ENCODE measurements around the gene NPB. TPM values are rescaled to one million over a fixed set of nuclear protein-coding genes. Genes with fewer than 3 reads are reported as not detected.
A peak's percentile ranks its signal among the peaks of the same experiment; 100 is the strongest.

The NPB gene
- total and polyA plus RNA-seq, 4 donors: 0.58 to 2.4 (median 1.0) TPM; not detected in 1

- ATAC-seq (ENCODE audit: low FRiP score): no peak
- intact Hi-C loops (cut with DNase I): no loop called here
- WGBS, 2 donors: 83 to 93% methylated on average over 14 to 15 of the region's 15 CpGs
- H3K9me3 ChIP-seq (ENCODE audit: control insufficient read depth, low read length): no peaks in the 10 kb centered on the region
- H3K4me1 ChIP-seq (ENCODE audit: control insufficient read depth in 1 of 2, insufficient read depth in 2 of 2, low read length in 2 of 2): no peaks in the 10 kb centered on the region
- no peak overlapping the region for H3K4me3 ChIP-seq (ENCODE audit: low read length in 2 of 2)
- H3K27me3 ChIP-seq (ENCODE audit: control insufficient read depth in 1 of 2, insufficient read depth in 2 of 2, low read length in 1 of 2): no peaks in the 10 kb centered on the region
- no peak for DNase-seq
- H3K27ac ChIP-seq (ENCODE audit: low read depth in 1 of 2, low read length in 2 of 2): no peak overlapping the region
- peaks cover 0 to 3% of the 10 kb centered on the region in 2 donors for H3K36me3 ChIP-seq (ENCODE audit: control insufficient read depth in 1 of 2, insufficient read depth in 2 of 2, low read length in 1 of 2)
Observed at GRCh38 chr17:81918832-81919545, 17.0 kb downstream of the NPB start.

- peaks cover 0 to 3% of the 10 kb centered on the region in 2 donors for H3K36me3 ChIP-seq (ENCODE audit: control insufficient read depth in 1 of 2, insufficient read depth in 2 of 2, low read length in 1 of 2)
- WGBS, 2 donors: 87 to 88% methylated on average over 32 to 33 of the region's 33 CpGs
- H3K4me1 ChIP-seq (ENCODE audit: control insufficient read depth in 1 of 2, insufficient read depth in 2 of 2, low read length in 2 of 2): no peaks in the 10 kb centered on the region
- H3K27me3 ChIP-seq (ENCODE audit: control insufficient read depth in 1 of 2, insufficient read depth in 2 of 2, low read length in 1 of 2): no peaks in the 10 kb centered on the region
- no peak for DNase-seq
- no peak overlapping the region for H3K27ac ChIP-seq (ENCODE audit: low read depth in 1 of 2, low read length in 2 of 2)
- intact Hi-C loops (cut with DNase I): no loop called here
- no peak for ATAC-seq (ENCODE audit: low FRiP score)
- no peak overlapping the region for H3K4me3 ChIP-seq (ENCODE audit: low read length in 2 of 2)
- no peaks in the 10 kb centered on the region for H3K9me3 ChIP-seq (ENCODE audit: control insufficient read depth, low read length)
Observed at GRCh38 chr17:81920612-81921536, 18.8 kb downstream of the NPB start.

GRCh38 chr17:81921537-81921862 is 19.5 kb downstream of the NPB start:
- WGBS, 2 donors: 87 to 90% methylated on average over 3 of the region's 3 CpGs
- no peaks in the 10 kb centered on the region for H3K27me3 ChIP-seq (ENCODE audit: control insufficient read depth in 1 of 2, insufficient read depth in 2 of 2, low read length in 1 of 2)

GRCh38 chr17:81921996-81922565 is 20.0 kb downstream of the NPB start:
- Histone ChIP-seq H3K36me3 (ENCODE audit: control insufficient read depth in 1 of 2, insufficient read depth in 2 of 2, low read length in 1 of 2) (peaks cover 0 to 3% of the 10 kb centered on the region in 2 donors), H3K4me3 (ENCODE audit: low read length in 2 of 2) (no peak overlapping the region), H3K27me3 (ENCODE audit: control insufficient read depth in 1 of 2, insufficient read depth in 2 of 2, low read length in 1 of 2) (no peaks in the 10 kb centered on the region), H3K9me3 (ENCODE audit: control insufficient read depth, low read length) (no peaks in the 10 kb centered on the region), H3K27ac (ENCODE audit: low read depth in 1 of 2, low read length in 2 of 2) (no peak overlapping the region), H3K4me1 (ENCODE audit: control insufficient read depth in 1 of 2, insufficient read depth in 2 of 2, low read length in 2 of 2) (no peaks in the 10 kb centered on the region)
- no peak for ATAC-seq (ENCODE audit: low FRiP score)
- intact Hi-C loops (cut with DNase I): no loop called here
- 93 to 94% methylated on average over 23 of the region's 23 CpGs for WGBS, 2 donors
- DNase-seq: no peak

More at GRCh38 chr17:81921537-81921862, 19.5 kb downstream of the NPB start:
- ATAC-seq (ENCODE audit: low FRiP score) (no peak), DNase-seq (no peak)
- H3K9me3 ChIP-seq (ENCODE audit: control insufficient read depth, low read length): no peaks in the 10 kb centered on the region
- H3K4me1 ChIP-seq (ENCODE audit: control insufficient read depth in 1 of 2, insufficient read depth in 2 of 2, low read length in 2 of 2): no peaks in the 10 kb centered on the region
- no peak overlapping the region for H3K4me3 ChIP-seq (ENCODE audit: low read length in 2 of 2)
- intact Hi-C loops (cut with DNase I): no loop called here
- H3K36me3 ChIP-seq (ENCODE audit: control insufficient read depth in 1 of 2, insufficient read depth in 2 of 2, low read length in 1 of 2): peaks cover 0 to 3% of the 10 kb centered on the region in 2 donors
- no peak overlapping the region for H3K27ac ChIP-seq (ENCODE audit: low read depth in 1 of 2, low read length in 2 of 2)

- Histone ChIP-seq H3K36me3 (ENCODE audit: control insufficient read depth in 1 of 2, insufficient read depth in 2 of 2, low read length in 1 of 2) (peaks cover 0 to 3% of the 10 kb centered on the region in 2 donors), H3K27ac (ENCODE audit: low read depth in 1 of 2, low read length in 2 of 2) (no peak overlapping the region), H3K27me3 (ENCODE audit: control insufficient read depth in 1 of 2, insufficient read depth in 2 of 2, low read length in 1 of 2) (no peaks in the 10 kb centered on the region), H3K4me1 (ENCODE audit: control insufficient read depth in 1 of 2, insufficient read depth in 2 of 2, low read length in 2 of 2) (no peaks in the 10 kb centered on the region), H3K4me3 (ENCODE audit: low read length in 2 of 2) (no peak overlapping the region), H3K9me3 (ENCODE audit: control insufficient read depth, low read length) (no peaks in the 10 kb centered on the region)
- intact Hi-C loops (cut with DNase I): no loop called here
- ATAC-seq (ENCODE audit: low FRiP score) (no peak), DNase-seq (no peak)
- WGBS, 2 donors: 87 to 88% methylated on average over 49 to 58 of the region's 58 CpGs
Observed at GRCh38 chr17:81922566-81923301, 20.7 kb downstream of the NPB start.

- no peak overlapping the region for H3K27ac ChIP-seq (ENCODE audit: low read depth in 1 of 2, low read length in 2 of 2)
- DNase-seq (peak; percentile 90 to 91), ATAC-seq (ENCODE audit: low FRiP score) (peak; percentile 52)
- H3K4me1 ChIP-seq (ENCODE audit: control insufficient read depth in 1 of 2, insufficient read depth in 2 of 2, low read length in 2 of 2): no peaks in the 10 kb centered on the region
- WGBS, 2 donors: 25 to 32% methylated on average over 23 to 32 of the region's 32 CpGs
- intact Hi-C loops (cut with DNase I): no loop called here
- no peaks in the 10 kb centered on the region for H3K27me3 ChIP-seq (ENCODE audit: control insufficient read depth in 1 of 2, insufficient read depth in 2 of 2, low read length in 1 of 2)
- H3K4me3 ChIP-seq (ENCODE audit: low read length in 2 of 2): no peak overlapping the region
- H3K36me3 ChIP-seq (ENCODE audit: control insufficient read depth in 1 of 2, insufficient read depth in 2 of 2, low read length in 1 of 2): peaks cover 0 to 3% of the 10 kb centered on the region in 2 donors
- no peaks in the 10 kb centered on the region for H3K9me3 ChIP-seq (ENCODE audit: control insufficient read depth, low read length)
Observed at GRCh38 chr17:81923302-81924260, 21.5 kb downstream of the NPB start.

- no peak overlapping the region for H3K4me3 ChIP-seq (ENCODE audit: low read length in 2 of 2)
- H3K27ac ChIP-seq (ENCODE audit: low read depth in 1 of 2, low read length in 2 of 2): no peak overlapping the region
- peaks cover 0 to 3% of the 10 kb centered on the region in 2 donors for H3K36me3 ChIP-seq (ENCODE audit: control insufficient read depth in 1 of 2, insufficient read depth in 2 of 2, low read length in 1 of 2)
- no peaks in the 10 kb centered on the region for H3K4me1 ChIP-seq (ENCODE audit: control insufficient read depth in 1 of 2, insufficient read depth in 2 of 2, low read length in 2 of 2)
- intact Hi-C loops (cut with DNase I): no loop called here
- H3K27me3 ChIP-seq (ENCODE audit: control insufficient read depth in 1 of 2, insufficient read depth in 2 of 2, low read length in 1 of 2): no peaks in the 10 kb centered on the region
- H3K9me3 ChIP-seq (ENCODE audit: control insufficient read depth, low read length): no peaks in the 10 kb centered on the region
- ATAC-seq (ENCODE audit: low FRiP score) (no peak), DNase-seq (no peak)
- 72 to 82% methylated on average over 21 of the region's 21 CpGs for WGBS, 2 donors
Observed at GRCh38 chr17:81924557-81925532, 22.8 kb downstream of the NPB start.

Data from aorta (tissue), 5 donors.